Pancreas (tissue), 10 donors: ENCODE results near the gene CCM2L. TPM values are rescaled to one million over a fixed set of nuclear protein-coding genes. Genes with fewer than 3 reads are reported as not detected.
A peak's percentile ranks its signal among the peaks of the same experiment; 100 is the strongest.

Experiments used
- ATAC-seq, 4 donors: fragments of 200-7000 bp; cut with Tn5 transposase; one replicate each; pipeline versions ENCODE4 v1.8.0 to v1.9.1; 2020; ENCODE audit warnings: mild to moderate bottlenecking in 4 of 4, moderate library complexity in 4 of 4
- DNase-seq, 6 donors: peaks; one replicate each; pipeline ENCODE4 v3.0.0-alpha.2; 2020
- FAIRE-seq: peaks from 2 replicates; lab custom pipeline; 2012; peaks lifted over from hg19 to GRCh38; lab: Jason Lieb, UNC
- H3K27ac ChIP-seq, 4 donors: fragments of 200-600 bp; sonication (generic); 1 replicate in 3 of 4; 2 replicates in 1 of 4; pipeline versions ENCODE4 v1.5.0 to v1.8.0; 2020
- H3K27me3 ChIP-seq, 4 donors: fragments of 200-600 bp; one replicate each; pipeline ENCODE4 v1.8.0; 2021
- H3K36me3 ChIP-seq, 3 donors: fragments of 200-600 bp; sonication (generic) in 1 of 3; one replicate each; pipeline versions ENCODE4 v1.5.0 to v1.8.0; 2020 to 2021
- H3K4me1 ChIP-seq, 3 donors: fragments of 200-600 bp; one replicate each; pipeline ENCODE4 v1.8.0; 2021
- H3K4me3 ChIP-seq, 4 donors: fragments of 200-600 bp; sonication (generic) in 2 of 4; one replicate each; pipeline versions ENCODE4 v1.5.0 to v1.8.0; 2020 to 2021
- H3K9me3 ChIP-seq, 4 donors: fragments of 200-600 bp; one replicate each; pipeline ENCODE4 v1.8.0; 2021
- CTCF ChIP-seq, 4 donors: fragments of 200-600 bp; sonication (generic) in 3 of 4; IDR thresholded peaks; one replicate each; pipeline versions ENCODE4 v1.5.0 to v1.8.0; 2021; ENCODE audit warnings: antibody characterized with exemption in 4 of 4
- WGBS, 2 donors: extraction: QIAGEN DNeasy Blood & Tissue Kit; methylation state at CpG; one replicate each; pipeline ENCODE4 v1.1.7; 2013; 5-methylcytosine and 5-hydroxymethylcytosine counted together
- intact Hi-C, 3 donors: fragments of 100-400 bp; cut with DNase I; formaldehyde crosslinking; loops; one replicate each; pipeline versions ENCODE4 v1.11.1 to v1.14.2; 2022
- polyA plus RNA-seq, 2 donors: library from polyadenylated mRNA; stranded (reverse); fragments of 200-250 nt; gene quantifications; one replicate each; pipeline ENCODE4 v1.2.3, GENCODE V29; 2013
- total RNA-seq, 6 donors: library from RNA; stranded (reverse); fragmentation: NEBNext Ultra II Directional in 4 of 6; extraction: Animal tissue kit (Norgen Biotek cat#: 25700) in 4 of 6; gene quantifications; one replicate each; pipeline versions ENCODE4 v1.2.1 to v1.2.4, GENCODE V29; 2021 to 2023
- donor health status: healthy with polysubstance abuse.
- donor health status: DM: no; HTN: no; CAD: no; lungs with moderate emphysema.
- donor health status: DM: no; HTN: no; CAD: no.
- donor health status: control.
- donor health status: control.
- donor health status: Bipolar disorder and iron deficiency.
- donor health status: DM: yes; HTN: yes; CAD: no.
- donor health status: DM: no; HTN: no; CAD: no.
- donor health status: DM: no; HTN: no; CAD: no.
- donor health status: DM: yes; HTN: yes; CAD: no.

Gene CCM2L
- total and polyA plus RNA-seq, 8 donors: 0.31 to 6.7 (median 0.98) TPM

GRCh38 chr20:32034581-32035425, 24.6 kb downstream of the CCM2L start:
- Histone ChIP-seq H3K36me3 (no peaks in the 10 kb centered on the region), H3K27ac (no peak overlapping the region), H3K4me1 (peaks cover 0 to 7% (median 0%) of the 10 kb centered on the region in 3 donors), H3K27me3 (peaks cover 0 to 13% (median 0%) of the 10 kb centered on the region in 4 donors), H3K4me3 (no peak overlapping the region), H3K9me3 (no peaks in the 10 kb centered on the region)
- no peak for TF ChIP-seq CTCF (IDR thresholded peaks at IDR 0.05)
- 28 to 45% methylated on average over 9 of the region's 9 CpGs for WGBS, 2 donors
- intact Hi-C loops: loop anchor here in 1 of 3 donors (5.0 kb wide), 1 partner anchor 213 kb away; no protein-coding TSS in a partner anchor
- ATAC-seq (peak in 2 of 4 donors; percentile 27 to 31), FAIRE-seq (no peak), DNase-seq (no peak)

GRCh38 chr20:32035426-32035779, 25.2 kb downstream of the CCM2L start:
- FAIRE-seq: no peak
- intact Hi-C loops: no loop called here
- Histone ChIP-seq H3K4me1 (peaks cover 0 to 7% (median 0%) of the 10 kb centered on the region in 3 donors), H3K36me3 (no peaks in the 10 kb centered on the region), H3K27me3 (peaks cover 0 to 13% (median 0%) of the 10 kb centered on the region in 4 donors), H3K4me3 (no peak overlapping the region), H3K9me3 (no peaks in the 10 kb centered on the region), H3K27ac (no peak overlapping the region)
- no peak for DNase-seq
- no peak for TF ChIP-seq CTCF (IDR thresholded peaks at IDR 0.05)
- ATAC-seq: no peak
- WGBS, 2 donors: 62 to 73% methylated on average over 8 of the region's 8 CpGs

GRCh38 chr20:32036252-32036651, 26.0 kb downstream of the CCM2L start:
- Histone ChIP-seq H3K4me3 (no peak overlapping the region), H3K4me1 (peaks cover 0 to 7% (median 0%) of the 10 kb centered on the region in 3 donors), H3K9me3 (no peaks in the 10 kb centered on the region), H3K27me3 (peaks cover 0 to 13% (median 0%) of the 10 kb centered on the region in 4 donors), H3K36me3 (no peaks in the 10 kb centered on the region), H3K27ac (no peak overlapping the region)
- FAIRE-seq (no peak), ATAC-seq (no peak), DNase-seq (no peak)
- WGBS, 2 donors: 28 to 29% methylated on average over 4 of the region's 4 CpGs
- no peak for TF ChIP-seq CTCF (IDR thresholded peaks at IDR 0.05)
- intact Hi-C loops: no loop called here

- FAIRE-seq (no peak), ATAC-seq (no peak), DNase-seq (no peak)
- no peak overlapping the region for H3K27ac ChIP-seq
- WGBS, 2 donors: 32 to 38% methylated on average over 10 of the region's 10 CpGs
- peaks cover 0 to 13% (median 0%) of the 10 kb centered on the region in 4 donors for H3K27me3 ChIP-seq
- no peaks in the 10 kb centered on the region for H3K36me3 ChIP-seq
- H3K4me1 ChIP-seq: peaks cover 0 to 3% (median 0%) of the 10 kb centered on the region in 3 donors
- no peak overlapping the region for H3K4me3 ChIP-seq
- intact Hi-C loops: no loop called here
- no peaks in the 10 kb centered on the region for H3K9me3 ChIP-seq
- TF ChIP-seq CTCF (IDR thresholded peaks at IDR 0.05): no peak
Observed at GRCh38 chr20:32036716-32037485, 26.7 kb downstream of the CCM2L start.
